M059J (cell line): ENCODE results near the gene KIF22. TPM values are rescaled to one million over a fixed set of nuclear protein-coding genes. Genes with fewer than 3 reads are reported as not detected.
"Not testable (repeated sequence)": the region's sequence is repeated elsewhere in the genome, so short reads cannot be mapped to it uniquely, and the experiment has no call there.

Experiments
- DNase-seq: peaks from one replicate; pipeline ENCODE4 v3.0.0-alpha.2; 2012; ENCODE audit warnings: low read depth
- total RNA-seq: library from RNA; depleted of rRNA; stranded (reverse); fragments of >200 nt; shearing (Covaris generic); gene quantifications from 2 replicates; pipeline ENCODE4 v1.2.3, GENCODE V29; 2014; rRNA removed

Gene KIF22
- total RNA-seq = 68.6 and 79.0 TPM in 2 replicates

DNA sequence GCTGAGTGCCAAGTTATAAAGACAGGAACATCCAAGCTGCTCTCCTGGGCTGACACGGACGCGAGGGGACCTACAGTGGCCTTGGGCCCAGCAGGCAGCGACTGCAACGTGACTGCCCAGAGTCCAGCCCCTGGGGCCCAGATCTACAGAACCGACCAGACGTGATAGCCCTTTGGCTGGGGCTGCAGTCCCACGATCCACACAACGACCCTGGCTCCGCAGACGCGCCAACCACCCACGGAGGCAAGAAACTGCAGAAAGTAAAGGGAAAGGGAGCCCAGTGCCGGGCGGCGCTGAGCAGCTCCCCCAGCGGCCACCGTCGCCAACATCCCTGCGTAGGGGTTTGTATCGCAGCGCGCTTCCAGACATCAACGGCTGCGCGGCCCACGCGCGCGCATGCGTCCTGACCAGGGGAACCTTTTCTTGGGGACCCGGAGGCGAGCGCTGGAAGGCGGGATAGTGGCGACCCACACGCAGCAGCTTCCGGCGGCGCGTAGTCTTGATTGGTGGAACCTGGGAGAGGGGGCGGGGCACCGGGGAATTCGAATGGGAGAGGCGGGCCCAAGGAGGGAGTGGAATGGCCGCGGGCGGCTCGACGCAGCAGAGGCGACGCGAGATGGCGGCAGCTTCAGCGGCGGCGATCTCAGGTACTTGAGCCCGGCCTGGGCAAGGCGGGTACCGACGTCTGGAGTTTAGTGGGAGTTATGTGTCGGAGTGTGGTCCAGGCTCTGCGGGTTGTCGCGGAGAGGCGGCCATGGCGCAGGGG is at the start of gene KIF22:
Gene KIF22 (plus strand): TSS at position 569 of the 766 bp plus-strand sequence. CDS start 9 bp downstream, at position 578.
- DNase-seq = peak; percentile 98

DNA sequence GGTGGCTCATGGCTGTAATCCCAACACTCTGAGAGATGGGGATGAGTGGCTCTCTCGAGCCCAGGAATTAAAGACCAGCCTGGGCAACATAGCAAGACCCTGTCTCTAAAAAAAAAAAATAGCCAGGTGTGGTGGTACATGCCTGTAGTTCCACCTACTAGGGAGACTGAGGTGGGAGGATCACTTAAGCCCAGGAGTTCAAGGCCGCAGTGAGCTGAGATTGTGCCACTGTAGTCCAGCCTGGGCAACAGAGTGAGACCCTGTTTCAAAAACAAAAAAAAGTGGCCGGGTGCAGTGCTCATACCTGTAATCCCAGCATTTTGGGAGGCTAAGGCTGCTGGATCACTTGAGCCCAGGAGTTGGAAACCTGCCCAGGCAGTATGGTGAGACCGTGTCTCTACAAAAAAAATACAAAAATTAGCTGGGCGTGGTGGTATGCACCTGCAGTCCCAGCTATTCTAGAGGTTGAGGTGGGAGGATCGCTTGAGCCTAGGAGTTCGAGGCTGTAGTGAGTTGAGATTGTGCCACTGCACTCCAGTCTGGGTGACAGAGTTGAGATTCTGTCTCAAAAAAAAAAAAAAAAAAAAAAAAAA is 47.8 kb upstream of the KIF22 start:
- DNase-seq = no peak

DNA sequence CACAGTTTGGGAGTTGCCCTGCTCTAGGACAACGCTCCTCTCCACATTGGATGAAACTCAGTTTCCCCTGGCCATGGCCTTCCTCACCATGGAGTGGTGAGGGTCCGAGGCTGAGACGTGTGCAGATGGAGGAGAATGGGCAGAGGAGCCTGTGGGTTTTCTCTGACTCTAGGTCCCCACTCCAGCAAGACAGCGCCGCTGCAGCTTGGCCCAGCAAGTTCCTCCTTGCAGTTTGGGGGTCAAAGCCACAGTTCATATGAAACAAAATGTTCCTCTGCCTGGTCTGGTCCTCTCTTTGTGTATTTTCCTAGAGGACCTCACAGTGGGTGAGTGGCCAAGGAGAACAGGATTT is 47.1 kb upstream of the KIF22 start:
- DNase-seq = no peak

DNA sequence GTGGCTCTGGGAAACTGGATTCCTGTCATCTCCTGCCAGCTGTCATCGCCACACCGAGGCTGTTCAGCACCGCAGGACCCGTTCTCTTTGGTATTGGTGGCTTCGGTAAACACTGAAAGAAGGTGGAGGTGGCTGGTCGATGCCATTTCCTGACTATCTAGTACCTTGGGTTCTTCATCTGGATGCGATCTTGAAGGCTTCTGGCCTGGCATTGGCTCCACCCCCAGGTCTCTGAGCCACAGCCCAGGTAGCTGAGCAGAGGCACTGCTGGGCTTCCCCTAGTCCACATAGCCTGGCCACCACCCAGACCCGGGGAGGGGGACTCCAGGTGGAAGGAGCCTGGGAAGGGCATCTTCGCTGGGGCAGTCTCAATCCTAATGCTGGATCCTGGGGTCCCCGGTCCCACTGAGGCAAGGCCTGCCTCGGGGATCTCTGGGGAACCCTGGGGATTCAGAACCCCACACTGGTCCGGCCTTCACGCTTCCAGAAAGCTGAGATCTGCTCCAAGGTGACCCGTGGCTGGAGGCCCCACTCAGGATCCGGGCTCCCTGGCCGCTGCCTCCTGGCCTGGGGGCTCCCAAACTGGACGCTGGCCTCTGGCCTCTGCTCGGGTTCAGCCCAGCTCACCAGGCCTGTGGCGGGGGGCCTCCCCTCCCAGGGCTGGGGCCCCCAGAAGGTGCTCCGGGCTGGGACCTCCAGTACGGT is 46.6 kb upstream of the KIF22 start:
- DNase-seq = no peak

DNA sequence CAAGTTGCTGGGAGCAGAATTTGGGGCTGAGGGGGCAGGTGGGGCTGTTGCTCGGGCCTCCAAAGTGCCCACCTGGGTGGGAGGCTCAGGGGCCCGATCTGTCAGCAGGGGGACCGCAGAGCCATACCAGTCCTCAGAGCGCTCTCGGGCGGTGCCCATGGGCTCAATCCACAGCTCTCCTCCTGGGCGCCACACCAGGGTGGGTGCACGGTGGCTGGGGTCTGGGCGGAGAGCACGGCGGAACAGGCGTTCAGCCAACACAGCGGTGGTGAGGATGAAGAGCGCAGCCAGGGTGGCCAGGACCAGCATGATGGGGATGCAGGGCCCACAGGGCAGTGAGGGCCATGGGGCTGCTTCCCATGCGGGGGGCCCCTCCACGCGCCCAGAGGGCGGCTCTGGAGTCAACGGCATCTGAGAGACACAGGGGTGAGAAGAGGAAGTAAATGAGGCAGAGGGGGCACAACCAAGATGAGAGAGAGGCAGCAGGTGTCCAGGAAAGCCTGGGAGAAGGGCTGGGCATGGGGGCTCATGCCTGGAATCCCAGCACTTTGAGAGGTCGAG is 45.9 kb upstream of the KIF22 start:
- no peak for DNase-seq

DNA sequence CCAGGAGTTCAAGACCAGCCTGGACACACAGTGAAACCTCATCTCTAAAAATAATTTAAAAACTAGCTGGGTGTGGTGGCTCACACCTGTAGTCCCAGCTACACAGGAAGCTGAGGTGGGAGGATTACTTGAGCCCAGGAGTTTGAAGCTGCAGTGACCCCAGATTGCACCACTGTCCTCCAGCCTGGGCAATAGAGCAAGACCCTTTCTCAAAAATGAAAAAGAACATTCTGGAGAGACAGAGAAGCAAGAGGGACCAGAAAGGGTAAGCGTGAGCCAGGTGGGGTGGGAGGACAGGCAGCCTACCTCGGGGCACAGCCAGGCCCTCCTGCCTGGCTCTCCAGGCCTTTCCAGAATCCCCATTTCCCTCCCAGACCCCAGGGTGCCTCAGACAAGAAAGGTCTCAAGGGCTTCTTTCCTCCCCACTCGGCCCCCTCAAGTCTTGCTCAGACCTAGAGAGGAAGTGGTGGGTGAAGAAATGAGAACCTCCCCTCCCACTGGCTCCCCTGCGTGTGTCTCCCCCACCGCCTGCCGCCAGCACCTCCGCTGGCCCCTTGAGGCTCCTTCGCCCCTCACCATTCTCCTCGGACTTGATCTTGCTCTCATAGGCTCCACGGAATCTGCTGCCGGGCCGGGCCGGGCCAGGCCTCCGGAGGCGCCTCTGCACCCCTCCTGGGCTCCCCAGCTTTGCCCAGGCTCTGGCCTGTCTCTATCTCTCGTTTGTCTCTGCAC is 45.3 kb upstream of the KIF22 start:
- DNase-seq = no peak

DNA sequence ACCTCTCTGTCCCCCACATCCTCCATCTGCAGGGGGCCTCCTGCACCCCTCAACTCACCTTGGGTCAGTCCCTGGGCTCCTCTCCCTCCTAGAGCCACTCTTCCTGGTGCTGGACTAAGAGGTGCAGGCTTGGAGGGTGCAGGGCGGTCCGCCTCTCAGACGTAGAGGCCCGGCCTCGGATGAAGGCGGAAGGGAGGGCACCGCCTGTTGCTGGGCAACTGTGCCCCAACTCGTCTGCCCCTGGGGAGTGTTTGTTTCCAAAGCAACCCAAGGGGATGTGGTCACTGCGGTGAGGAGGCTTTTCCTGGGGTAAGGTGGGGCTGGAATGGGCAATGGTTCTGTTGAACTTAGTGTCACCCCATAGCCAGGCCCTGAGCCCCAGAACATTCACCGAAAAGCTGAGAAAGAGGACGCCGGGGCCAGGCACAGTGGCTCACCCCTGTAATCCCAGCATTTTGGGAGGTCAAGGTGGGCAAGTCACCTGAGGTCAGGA is 44.7 kb upstream of the KIF22 start, which contains the start of gene C16orf54:
Gene C16orf54 (minus strand): TSS at position 138 of the 493 bp plus-strand sequence. CDS start 1,039 bp downstream, outside the sequence.
- DNase-seq = peak; percentile 80

DNA sequence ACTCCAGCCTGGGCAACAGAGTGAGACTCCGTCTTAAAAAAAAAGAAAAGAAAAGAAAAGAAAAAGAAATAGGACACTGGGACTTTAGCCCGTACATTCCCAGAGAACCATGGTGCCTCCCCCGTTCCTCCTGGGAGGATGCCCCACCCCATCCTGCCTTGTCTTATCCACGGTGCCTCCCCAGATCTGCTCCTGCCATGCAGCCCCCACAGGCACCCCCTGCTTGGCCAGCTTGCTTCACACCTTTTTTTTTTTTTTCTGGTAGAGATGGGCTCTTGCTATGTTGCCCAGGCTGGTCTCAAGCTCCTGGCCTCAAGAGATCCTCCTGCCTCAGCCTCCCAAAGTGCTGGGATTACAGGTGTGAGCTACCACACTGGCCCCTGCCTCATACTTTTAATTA is 44.0 kb upstream of the KIF22 start:
- not testable (repeated sequence) for DNase-seq

DNA sequence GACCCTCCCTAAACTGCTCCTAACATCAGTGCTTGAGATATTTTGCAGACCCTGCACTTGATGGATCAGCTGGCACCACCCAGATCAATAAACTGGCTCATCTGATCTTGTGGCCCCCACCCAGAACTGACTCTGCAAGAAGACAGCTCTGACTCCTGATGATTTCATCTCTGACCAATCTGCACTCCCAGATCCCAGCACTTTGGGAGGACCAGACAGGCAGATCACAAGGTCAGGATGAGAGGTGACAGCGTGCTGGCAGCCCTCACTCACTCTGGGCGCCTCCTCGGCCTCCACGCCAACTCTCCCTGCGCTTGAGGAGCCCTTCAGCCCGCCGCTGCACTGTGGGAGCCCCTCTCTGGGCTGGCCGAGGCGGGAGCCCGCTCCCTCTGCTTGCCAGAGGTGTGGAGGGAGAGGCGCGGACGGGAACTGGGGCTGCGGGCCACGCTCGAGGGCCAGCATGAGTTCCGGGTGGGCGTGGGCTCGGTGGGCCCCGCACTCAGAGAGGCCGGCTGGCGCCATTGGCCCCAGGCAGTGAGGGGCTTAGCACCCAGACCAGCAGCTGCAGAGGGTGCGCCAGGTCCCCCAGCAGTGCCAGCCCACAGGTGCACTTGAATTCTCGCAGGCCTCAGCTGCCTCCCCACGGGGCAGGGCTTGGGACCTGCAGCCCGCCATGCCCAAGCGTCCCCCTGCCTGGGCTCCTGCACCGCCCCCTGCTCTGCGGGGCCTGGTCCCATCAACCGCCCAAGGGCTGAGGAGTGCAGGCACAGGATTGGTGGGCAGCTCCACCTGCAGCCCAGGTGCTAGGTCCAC is 42.4 kb upstream of the KIF22 start:
- no peak for DNase-seq

DNA sequence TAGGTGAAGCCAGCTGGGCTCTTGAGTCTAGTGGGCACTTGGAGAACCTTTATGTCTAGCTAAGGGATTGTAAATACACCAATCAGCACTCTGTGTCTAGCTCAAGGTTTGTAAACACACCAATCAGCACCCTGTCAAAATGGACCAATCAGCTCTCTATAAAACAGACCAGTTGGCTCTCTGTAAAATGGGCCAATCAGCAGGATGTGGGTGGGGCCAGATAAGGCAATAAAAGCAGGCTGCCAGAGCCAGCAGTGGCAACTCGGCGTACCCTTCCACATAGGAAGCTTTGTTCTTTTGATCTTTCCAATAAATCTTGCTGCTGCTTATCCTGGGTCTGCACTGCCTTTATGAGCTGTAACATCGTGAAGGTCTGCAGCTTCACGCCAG is 41.8 kb upstream of the KIF22 start:
- not testable (repeated sequence) for DNase-seq

DNA sequence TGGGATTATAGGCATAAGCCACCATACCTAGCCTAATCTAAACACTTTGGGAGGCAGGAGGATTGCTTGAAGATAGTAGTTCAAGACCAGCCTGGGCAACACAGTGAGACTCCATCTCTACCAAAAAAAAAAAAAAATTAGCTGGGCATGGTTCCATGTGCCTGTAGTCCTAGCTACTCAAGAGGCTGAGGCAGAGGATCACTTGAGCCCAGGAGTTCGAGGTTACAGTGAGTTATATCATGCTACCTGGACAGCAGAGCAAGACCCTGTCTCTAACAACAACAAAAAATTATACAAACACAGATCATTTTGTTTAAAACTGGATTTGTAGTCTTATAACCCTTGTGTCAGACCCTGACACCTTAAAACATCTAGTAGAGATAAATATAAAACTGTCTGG is 37.0 kb upstream of the KIF22 start:
- DNase-seq = no peak

DNA sequence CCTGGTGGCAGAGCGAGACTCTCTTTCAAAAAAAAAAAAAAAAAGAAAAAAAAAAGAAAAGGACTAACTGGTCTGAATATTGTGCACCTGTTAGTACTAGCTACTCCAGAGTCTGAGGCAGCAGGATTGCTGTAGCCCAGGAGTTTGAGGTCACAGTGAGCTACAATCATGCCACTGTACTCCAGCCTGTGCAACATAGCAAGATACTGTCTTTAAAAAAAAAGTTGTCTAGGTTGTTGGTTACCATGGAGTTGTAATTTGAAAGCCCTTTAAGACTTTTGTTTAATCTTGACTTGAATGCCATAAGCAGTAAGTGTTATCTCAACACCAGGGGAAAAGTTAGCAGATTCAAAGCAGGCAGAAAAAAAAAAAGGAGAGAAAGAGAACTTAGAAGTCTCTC is 33.9 kb upstream of the KIF22 start:
- DNase-seq = no peak

DNA sequence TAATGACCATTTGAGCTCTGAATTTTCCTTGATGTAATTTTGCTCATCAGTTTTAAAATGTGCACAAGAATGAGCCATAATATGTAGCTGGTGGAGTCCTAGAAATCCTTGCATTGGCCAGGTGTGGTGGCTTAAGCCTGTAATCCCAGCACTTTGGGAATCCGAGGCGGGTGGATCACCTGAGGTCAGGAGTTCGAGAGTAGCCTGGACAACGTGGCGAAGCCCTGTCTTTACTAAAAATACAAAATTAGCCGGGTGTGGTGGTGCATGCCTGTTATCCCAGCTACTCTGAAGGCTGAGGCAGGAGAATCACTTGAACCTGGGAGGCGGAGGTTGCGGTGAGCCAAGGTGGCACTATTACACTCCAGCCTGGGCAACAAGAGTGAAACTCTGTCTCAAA is 33.5 kb upstream of the KIF22 start:
- DNase-seq = not testable (repeated sequence)

DNA sequence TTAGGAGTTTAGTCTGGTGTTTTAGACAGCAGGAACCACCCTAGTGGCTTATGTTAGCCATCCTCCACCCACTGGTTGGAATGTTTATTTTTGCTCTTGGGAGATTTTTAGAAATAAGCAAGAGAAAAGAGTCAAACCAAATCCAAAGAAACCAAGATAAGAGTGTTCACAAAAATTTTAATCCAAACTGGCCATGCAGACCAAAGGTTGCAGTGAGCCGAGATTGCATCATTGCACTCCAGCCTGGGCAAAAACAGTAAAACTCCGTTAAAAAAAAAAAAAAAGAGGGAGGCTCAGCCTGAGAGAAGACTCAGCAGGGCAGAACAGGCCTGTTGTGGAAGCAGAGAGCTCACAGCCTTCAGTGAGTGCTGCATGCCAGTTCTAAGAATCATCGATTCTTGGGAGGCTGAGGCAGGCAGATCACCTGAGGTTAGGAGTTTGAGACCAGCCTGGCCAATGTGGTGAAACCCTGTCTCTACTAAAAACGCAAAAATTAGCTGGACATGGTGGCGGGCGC is 32.5 kb upstream of the KIF22 start:
- no peak for DNase-seq

DNA sequence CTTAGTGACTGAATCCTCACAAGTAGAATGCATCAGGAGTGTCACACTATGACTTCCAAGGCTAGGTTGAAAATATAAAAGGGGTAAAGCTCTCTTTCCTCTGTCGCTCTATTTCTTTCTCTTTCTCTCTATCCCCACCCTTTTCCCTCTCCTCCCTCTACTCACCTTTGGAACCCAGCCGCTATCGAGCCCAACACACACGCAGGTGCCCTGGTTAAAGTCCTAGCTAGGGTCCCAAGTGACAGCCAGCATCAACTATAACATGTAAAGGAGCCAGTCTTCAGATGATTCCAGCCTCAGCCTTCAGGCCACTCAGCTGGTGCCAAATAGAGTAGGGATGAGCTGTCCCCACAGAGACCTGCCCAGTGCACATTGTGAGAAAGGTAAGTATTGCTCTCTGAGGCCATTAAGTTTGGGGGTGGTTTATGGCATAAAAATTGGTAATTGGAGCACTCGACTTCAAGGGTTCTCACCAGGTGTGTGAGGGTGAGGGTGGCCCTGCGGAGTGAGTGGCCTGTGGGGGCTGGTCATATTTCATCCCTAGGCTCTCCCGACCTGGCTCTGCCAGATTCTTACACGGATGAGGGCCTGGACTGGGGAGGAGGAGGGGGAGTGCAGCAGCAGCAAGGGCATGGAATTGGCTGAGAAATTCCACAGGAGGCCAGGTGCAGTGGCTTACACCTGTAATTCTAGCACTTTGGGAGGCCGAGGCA is 29.8 kb upstream of the KIF22 start:
- DNase-seq = no peak

DNA sequence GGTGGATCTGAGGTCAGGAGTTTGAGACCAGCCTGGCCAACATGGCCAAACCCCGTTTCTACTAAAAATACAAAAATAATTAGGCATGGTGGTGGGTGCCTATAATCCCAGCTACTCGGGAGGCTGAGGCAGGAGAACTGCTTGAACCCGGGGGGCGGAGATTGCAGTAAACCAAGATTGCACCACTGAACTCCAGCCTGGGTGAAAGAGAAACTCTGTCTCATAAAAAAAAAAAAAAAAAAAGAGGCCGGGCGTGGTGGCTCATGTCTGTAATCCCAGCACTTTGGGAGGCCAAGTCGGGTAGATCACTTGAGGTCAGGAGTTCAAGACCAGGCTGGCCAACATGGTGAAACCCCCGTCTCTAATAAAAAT is 29.3 kb upstream of the KIF22 start:
- DNase-seq = not testable (repeated sequence)

DNA sequence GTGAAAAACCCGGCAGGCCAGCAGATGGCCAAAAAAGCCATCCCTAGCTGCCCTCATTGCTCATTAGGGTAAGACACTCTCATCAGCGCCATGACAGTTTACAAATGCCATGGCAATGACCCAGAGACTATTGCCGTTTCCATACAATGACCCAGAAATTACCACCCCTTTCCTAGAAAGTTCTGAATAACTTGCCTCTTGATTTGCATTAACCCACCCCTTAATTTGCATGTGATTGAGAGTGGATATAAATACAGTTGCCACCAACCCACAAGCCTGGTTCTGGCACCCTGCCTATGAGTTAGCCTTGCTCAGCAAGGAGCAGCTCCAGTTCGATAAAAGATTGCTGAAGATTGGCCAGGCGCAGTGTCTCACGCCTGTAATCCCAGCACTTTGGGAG is 28.7 kb upstream of the KIF22 start:
- peak; percentile 30 for DNase-seq

DNA sequence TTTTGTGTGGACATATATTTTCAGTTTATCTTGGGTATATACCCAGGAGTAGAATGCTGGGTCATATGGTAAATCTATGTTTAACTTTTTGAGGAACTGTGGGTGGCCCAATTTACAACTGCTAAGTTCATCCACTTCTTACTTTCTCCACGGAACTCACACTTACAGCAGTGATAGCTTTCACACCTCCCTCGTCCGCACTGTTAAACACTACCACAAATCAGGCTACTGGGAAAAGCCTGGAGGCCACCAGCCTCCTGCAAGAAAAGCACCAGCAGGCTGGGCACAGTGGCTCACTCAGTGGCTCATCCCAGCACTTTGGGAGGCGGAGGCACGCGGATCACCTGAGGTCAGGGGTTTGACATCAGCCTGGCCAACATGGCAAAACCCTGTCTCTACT is 27.2 kb upstream of the KIF22 start:
- no peak for DNase-seq

DNA sequence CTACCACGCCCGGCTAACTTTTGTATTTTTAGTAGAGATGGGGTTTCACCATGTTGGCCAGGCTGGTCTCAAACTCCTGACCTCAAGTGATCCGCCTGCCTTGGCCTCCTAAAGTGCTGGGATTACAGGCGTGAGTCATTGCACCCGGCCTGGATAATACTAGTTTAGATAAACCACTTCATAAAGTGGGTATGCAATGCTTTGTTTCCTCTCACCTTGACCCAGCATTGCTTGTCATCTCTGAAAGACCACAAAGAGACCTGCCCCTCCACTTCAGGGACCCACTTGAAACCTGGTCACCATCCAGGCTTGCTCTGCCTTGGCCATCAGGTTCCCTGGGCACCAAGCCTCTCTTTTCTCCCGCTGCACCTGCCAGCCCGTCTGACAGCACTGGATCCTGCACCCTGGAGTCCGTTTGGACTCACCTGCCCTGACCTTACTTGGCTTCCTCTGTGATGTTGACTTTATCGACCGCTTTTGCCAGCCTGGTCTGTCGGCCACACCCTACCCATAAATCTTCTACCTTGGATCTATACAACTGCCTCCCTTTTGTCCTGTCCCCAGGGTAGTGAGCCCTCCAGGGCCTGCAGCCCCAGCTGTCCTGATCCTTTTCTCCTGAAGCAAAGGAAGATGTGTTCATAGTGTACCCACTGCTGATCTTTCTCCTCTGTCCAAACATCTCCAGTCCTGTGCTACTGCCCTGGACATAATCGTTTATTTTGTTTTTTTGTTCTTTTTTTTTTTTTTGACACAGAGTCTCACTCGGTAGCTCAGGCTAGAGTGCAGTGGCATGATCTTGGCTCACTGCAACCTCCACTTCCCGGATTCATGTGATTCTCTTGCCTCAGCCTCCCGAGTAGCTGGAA is 25.2 kb upstream of the KIF22 start:
- no peak for DNase-seq
